Measurements from ENCODE around the gene FIZ1.

DNA sequence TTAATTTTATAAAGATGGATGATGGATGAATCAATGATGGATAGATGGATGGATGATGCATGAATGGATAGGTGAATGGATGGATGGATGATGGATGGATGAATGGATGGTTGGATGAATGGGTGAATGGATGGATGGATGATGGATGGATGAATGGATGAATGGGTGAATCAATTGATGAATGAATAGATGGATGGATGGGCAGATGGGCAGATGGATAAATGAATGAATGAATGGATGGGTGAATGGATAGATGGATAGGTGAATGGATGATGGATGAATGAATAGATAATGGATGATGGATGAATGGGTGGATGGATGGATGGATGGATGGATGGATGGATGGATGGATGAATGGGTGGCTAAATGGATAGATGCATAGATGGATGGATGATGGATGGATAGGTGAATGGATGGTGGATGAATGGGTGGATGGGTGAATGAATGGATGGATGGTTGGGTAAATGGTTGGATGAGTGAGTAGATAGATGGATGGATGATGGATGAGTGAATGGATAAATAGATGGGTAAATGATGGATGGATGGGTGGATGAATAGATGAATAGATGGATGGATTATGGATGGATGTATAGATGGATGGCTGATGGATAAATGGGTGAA is 31.5 kb downstream of the FIZ1 start:
- TF ChIP-seq, protein P1, sequence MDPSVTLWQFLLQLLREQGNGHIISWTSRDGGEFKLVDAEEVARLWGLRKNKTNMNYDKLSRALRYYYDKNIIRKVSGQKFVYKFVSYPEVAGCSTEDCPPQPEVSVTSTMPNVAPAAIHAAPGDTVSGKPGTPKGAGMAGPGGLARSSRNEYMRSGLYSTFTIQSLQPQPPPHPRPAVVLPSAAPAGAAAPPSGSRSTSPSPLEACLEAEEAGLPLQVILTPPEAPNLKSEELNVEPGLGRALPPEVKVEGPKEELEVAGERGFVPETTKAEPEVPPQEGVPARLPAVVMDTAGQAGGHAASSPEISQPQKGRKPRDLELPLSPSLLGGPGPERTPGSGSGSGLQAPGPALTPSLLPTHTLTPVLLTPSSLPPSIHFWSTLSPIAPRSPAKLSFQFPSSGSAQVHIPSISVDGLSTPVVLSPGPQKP (IDR thresholded peaks at IDR 0.05; ENCODE audit: borderline replicate concordance, low read depth, low read length) = no peak
- TF ChIP-seq MXI1 (IDR thresholded peaks at IDR 0.05; ENCODE audit: borderline replicate concordance, low read depth, low read length) (no peak), RCOR1 (IDR thresholded peaks at IDR 0.05; ENCODE audit: insufficient replicate concordance, low read length) (no peak), CEBPB (IDR thresholded peaks at IDR 0.05; ENCODE audit: low read depth, low read length) (no peak)
- TF ChIP-seq, protein P2, sequence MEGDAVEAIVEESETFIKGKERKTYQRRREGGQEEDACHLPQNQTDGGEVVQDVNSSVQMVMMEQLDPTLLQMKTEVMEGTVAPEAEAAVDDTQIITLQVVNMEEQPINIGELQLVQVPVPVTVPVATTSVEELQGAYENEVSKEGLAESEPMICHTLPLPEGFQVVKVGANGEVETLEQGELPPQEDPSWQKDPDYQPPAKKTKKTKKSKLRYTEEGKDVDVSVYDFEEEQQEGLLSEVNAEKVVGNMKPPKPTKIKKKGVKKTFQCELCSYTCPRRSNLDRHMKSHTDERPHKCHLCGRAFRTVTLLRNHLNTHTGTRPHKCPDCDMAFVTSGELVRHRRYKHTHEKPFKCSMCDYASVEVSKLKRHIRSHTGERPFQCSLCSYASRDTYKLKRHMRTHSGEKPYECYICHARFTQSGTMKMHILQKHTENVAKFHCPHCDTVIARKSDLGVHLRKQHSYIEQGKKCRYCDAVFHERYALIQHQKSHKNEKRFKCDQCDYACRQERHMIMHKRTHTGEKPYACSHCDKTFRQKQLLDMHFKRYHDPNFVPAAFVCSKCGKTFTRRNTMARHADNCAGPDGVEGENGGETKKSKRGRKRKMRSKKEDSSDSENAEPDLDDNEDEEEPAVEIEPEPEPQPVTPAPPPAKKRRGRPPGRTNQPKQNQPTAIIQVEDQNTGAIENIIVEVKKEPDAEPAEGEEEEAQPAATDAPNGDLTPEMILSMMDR (conservative IDR thresholded peaks at IDR 0.05; ENCODE audit: low read depth, low read length) = no peak
